HG03432 (cell line): ENCODE data around the gene RXRA.

Source experiments
- ATAC-seq: cut with Tn5 transposase; IDR thresholded peaks from one replicate; pipeline ENCODE4 v1.9.1; 2021; ENCODE audit warnings: mild to moderate bottlenecking, moderate library complexity; ENCODE audit not compliant: unreplicated experiment

RXRA gene

DNA sequence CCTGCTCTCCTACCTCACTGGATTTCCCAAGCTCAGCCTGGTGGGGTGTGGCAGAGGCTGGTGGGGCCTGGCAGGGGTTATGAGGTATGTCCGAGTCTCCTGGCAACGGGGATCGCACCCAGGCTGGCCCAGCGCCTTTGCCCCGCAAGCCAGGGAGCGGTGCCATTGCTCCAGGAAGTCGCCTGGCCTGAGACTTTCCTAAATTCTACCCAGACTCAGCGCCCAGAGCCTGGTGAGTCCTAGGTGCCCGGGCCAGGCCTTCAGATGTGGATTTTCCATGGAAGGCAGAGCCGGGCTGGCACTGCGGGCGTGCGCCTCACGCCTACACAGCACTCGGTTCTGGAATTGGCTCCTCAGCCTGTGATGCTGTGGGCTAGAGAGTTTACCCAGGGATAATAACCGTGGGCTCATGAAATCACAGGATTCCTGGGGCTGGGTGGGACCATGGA lies 159.9 kb downstream of the RXRA start:
- no peak for ATAC-seq

DNA sequence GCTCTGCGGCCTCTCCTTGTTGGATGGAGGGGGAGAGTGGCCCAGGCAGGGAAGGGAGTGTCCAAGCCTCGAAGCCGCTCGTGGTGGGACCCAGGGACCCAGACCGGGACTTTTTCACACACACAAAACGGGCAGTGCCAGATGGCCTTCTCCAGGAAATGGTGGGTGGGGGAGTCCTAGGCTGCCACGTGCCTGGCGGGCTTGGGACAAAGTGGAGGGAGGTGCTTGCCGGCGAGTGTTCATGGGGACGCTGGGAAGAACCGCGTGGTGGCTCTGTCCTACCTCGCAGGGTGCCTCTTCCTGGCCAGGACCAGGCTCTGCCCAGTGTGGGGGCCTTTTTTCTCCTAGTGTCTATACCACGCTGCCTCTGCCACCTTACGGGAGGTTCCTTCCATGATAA lies 160.3 kb downstream of the RXRA start:
- no peak for ATAC-seq
